Measurements from ENCODE around the gene BCOR.

DNA sequence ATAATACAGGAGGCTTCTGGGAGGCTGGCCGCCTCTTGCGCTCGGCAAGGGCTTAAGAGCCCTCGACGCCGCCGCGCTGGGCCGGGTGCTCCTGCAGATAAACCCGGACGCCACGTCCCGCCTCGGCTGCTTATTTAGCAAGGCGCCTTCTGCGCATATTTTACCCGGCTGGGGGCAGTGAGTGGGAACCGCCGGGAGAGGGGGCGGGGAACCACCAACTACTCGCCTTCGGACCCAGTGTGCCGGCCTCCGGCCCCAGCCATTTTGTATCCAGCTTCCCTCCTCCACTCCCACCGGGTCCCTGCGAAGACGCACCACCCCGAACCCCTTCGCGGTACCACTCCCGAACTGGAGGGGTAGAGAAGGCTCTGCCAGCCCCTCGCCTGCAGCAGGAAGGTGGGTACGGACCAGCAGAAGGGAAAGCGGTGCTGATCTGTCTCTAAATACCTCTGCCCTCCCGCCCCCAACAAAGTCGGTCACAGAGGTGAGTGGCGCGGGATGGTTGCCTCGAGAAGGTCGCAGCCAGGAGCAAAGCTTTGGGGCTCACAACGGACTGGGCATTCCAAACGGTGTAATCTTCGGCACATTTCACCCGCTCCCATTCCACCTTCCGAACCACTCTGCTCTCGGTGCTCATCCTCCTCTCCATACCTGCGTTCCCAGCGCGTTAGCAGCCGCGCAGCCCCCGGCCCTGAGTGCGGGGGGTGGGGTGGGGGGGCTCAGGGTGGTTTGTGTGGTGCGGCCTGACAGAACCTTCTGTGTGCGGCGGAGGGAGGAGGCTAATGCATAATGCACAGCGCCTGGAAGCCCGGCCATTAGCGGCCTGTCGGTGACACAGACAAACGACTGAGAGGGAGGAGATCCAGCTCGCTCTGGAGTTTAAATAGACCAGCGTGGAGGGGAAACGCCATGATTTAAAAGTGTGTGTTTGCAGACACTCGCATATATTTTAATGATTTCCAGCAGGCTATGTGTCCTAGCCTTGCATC lies 4.9 kb upstream of the BCOR start:
- TF ChIP-seq MXI1 (IDR thresholded peaks at IDR 0.05; ENCODE audit: borderline replicate concordance, low read depth, low read length) (no peak), POLR2A (IDR thresholded peaks at IDR 0.05; ENCODE audit: low read depth, low read length) (no peak), CHD1 (IDR thresholded peaks at IDR 0.05; ENCODE audit: low read depth, low read length) (no peak)
- TF ChIP-seq, protein P1, sequence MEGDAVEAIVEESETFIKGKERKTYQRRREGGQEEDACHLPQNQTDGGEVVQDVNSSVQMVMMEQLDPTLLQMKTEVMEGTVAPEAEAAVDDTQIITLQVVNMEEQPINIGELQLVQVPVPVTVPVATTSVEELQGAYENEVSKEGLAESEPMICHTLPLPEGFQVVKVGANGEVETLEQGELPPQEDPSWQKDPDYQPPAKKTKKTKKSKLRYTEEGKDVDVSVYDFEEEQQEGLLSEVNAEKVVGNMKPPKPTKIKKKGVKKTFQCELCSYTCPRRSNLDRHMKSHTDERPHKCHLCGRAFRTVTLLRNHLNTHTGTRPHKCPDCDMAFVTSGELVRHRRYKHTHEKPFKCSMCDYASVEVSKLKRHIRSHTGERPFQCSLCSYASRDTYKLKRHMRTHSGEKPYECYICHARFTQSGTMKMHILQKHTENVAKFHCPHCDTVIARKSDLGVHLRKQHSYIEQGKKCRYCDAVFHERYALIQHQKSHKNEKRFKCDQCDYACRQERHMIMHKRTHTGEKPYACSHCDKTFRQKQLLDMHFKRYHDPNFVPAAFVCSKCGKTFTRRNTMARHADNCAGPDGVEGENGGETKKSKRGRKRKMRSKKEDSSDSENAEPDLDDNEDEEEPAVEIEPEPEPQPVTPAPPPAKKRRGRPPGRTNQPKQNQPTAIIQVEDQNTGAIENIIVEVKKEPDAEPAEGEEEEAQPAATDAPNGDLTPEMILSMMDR (conservative IDR thresholded peaks at IDR 0.05; ENCODE audit: low read depth, low read length): no peak
